K562 (cell line): ENCODE results near the gene DNAJB12. TPM values are rescaled to one million over a fixed set of nuclear protein-coding genes. Genes with fewer than 3 reads are reported as not detected.

Source experiments
- CSDE1 ChIP-seq, 2 experiments: fragments of 450-650 bp; IDR thresholded peaks; 2 replicates each; pipeline ENCODE4 v1.6.1; 2016; ENCODE audit warnings: mild to moderate bottlenecking in 1 of 2
- DIDO1 ChIP-seq: fragments of 450-650 bp; IDR thresholded peaks from 2 replicates; pipeline ENCODE4 v1.6.1; 2016; ENCODE audit warnings: low read depth, missing biosample characterization, missing genetic modification characterization
- ELF1 ChIP-seq: fragments of 200-800 bp; sonication (Bioruptor generic); IDR thresholded peaks from 2 replicates; pipeline ENCODE4 v1.6.1; 2016; ENCODE audit warnings: missing genetic modification characterization, missing compliant biosample characterization
- ERF ChIP-seq: fragments of 450-650 bp; formaldehyde crosslinking; IDR thresholded peaks from 2 replicates; pipeline ENCODE4 v1.4.0; 2020; ENCODE audit warnings: mild to moderate bottlenecking, mixed read lengths
- FOSL1 ChIP-seq: fragments of 200-800 bp; sonication (Bioruptor generic); conservative IDR thresholded peaks from 2 replicates; pipeline ENCODE4 v1.6.1; 2016; ENCODE audit warnings: missing genetic modification characterization, missing compliant biosample characterization
- IFI16 ChIP-seq: fragments of 250-450 bp; sonication (Bioruptor Pico); IDR thresholded peaks from 2 replicates; pipeline ENCODE4 v2.1.2; 2022; ENCODE audit warnings: mild to moderate bottlenecking, inconsistent platforms
- POLR2A ChIP-seq: fragments of 450-650 bp; conservative IDR thresholded peaks from 2 replicates; pipeline ENCODE4 v1.6.1; 2016
- PYGO2 ChIP-seq: fragments of 450-650 bp; IDR thresholded peaks from 2 replicates; pipeline ENCODE4 v1.6.1; 2016; ENCODE audit warnings: mild to moderate bottlenecking, missing genetic modification characterization, moderate library complexity, missing compliant biosample characterization
- SNIP1 ChIP-seq: fragments of 450-650 bp; IDR thresholded peaks from 2 replicates; pipeline ENCODE4 v1.7.1; 2017; ENCODE audit warnings: low read depth, mild to moderate bottlenecking
- TAF7 ChIP-seq: fragments of 450-650 bp; IDR thresholded peaks from 2 replicates; pipeline ENCODE4 v1.6.1; 2016; ENCODE audit warnings: missing genetic modification characterization, missing compliant biosample characterization
- ZBTB40 ChIP-seq, 2 experiments: fragments of 450-650 bp in 1 of 2; sonication (generic) in 1 of 2; formaldehyde crosslinking in 1 of 2; IDR thresholded peaks; 2 replicates each; pipeline versions ENCODE4 v1.7.1 to v1.9.0; 2016 to 2022; ENCODE audit warnings: inconsistent platforms in 1 of 2, mild to moderate bottlenecking in 1 of 2, missing genetic modification reagents in 1 of 2
- ZNF23 ChIP-seq: fragments of 250-450 bp; sonication (Bioruptor Pico); IDR thresholded peaks from 2 replicates; pipeline ENCODE4 v1.4.0; 2020; ENCODE audit warnings: mild to moderate bottlenecking
- ZNF696 ChIP-seq: fragments of 250-450 bp; sonication (Bioruptor Pico); conservative IDR thresholded peaks from 2 replicates; pipeline ENCODE4 v1.4.0; 2020; ENCODE audit warnings: mild to moderate bottlenecking, moderate library complexity
- polyA plus RNA-seq, 8 experiments: library from polyadenylated mRNA; depleted of rRNA in 4 of 8; stranded (reverse) in 5 of 8; unstranded in 3 of 8; fragments of >200 nt; fragmentation: Nextera tagmentation in 2 of 8; fragmentation: Illumina TruSeq in 1 of 8; extraction: Ambion mirVana in 2 of 8; extraction: Trizol in 1 of 8; gene quantifications; 2 replicates each; pipeline versions ENCODE4 v1.2.1 to v1.2.3, GENCODE V29; 2011 to 2014; ENCODE audit warnings: inconsistent platforms in 1 of 8, missing spikeins in 1 of 8
- total RNA-seq, 7 experiments: library from RNA; depleted of rRNA in 6 of 7; stranded (reverse); fragments of >200 nt in 6 of 7; fragmentation: Illumina TruSeq in 2 of 7; extraction: Trizol in 2 of 7; gene quantifications; 2 replicates each; pipeline versions ENCODE4 v1.2.1 to v1.2.3, GENCODE V29; 2011 to 2021; ENCODE audit warnings: low replicate concordance in 1 of 7
- TF ChIP-seq, protein P1 (sequence below): fragments of 450-650 bp; conservative IDR thresholded peaks from 2 replicates; pipeline ENCODE4 v1.6.1; 2016; ENCODE audit warnings: missing genetic modification characterization, low read depth, mild to moderate bottlenecking, missing compliant biosample characterization, moderate library complexity
- TF ChIP-seq, protein P2 (sequence below): fragments of 150-350 bp; IDR thresholded peaks from 2 replicates; pipeline ENCODE4 v1.6.1; 2014; ENCODE audit warnings: low read depth, mild to moderate bottlenecking, low read length, borderline replicate concordance

The DNAJB12 gene
- total and polyA plus RNA-seq, 9 of the 15 experiments (the other 6 are each of a cell fraction or from before 2014, with no cell fraction given): 3.5 to 31.5 (median 20.3) TPM

DNA sequence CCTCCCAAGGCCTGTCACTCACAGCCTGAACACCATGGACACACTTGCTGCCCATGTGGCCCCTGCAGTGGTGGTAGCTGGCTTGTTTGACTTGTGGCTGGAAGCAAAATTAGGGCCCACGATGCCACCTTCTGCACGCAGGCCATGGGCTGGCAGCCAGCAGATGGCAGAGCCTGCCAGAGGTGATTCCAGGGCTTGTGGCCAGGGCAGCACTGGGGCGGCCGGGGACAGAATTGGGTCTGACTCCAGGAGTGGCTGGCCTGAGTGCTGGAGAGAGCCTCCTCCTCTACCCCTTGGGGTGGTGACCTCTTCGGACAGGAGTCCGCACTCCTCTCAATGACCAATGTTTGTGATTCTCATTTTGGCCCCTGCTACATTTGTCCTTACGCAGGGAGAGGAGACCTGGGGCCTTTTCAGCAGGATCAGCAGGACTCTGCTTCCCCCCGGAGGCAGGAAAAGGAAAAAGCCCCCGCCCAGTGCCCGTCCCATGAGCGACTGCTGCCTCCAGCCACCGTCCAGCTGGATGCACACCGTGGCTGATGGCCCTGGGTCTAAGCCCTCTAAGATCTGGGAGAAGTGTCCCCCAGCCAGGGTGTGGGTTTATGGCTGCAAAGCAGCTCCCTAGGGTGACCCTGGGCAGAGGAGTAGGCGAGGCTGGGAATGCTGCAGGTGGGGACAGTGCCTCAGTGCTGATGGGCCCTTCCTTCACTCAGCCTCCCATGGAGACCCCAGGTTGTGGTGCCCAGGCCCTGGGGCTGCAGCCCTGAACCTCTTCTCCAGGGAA lies 26.5 kb downstream of the DNAJB12 start (continued):
- no peak for TF ChIP-seq PYGO2 (tag)
- TF ChIP-seq ELF1 (tag): no peak
- TF ChIP-seq TAF7 (tag): no peak
- TF ChIP-seq FOSL1 (tag): no peak
- TF ChIP-seq, protein P1, sequence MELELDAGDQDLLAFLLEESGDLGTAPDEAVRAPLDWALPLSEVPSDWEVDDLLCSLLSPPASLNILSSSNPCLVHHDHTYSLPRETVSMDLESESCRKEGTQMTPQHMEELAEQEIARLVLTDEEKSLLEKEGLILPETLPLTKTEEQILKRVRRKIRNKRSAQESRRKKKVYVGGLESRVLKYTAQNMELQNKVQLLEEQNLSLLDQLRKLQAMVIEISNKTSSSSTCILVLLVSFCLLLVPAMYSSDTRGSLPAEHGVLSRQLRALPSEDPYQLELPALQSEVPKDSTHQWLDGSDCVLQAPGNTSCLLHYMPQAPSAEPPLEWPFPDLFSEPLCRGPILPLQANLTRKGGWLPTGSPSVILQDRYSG (tag): peak; percentile 78
- no peak for TF ChIP-seq ZBTB40 (IDR thresholded peaks at IDR 0.05)
- no peak for TF ChIP-seq ZBTB40 (CRISPR knock-in tag; IDR thresholded peaks at IDR 0.05)
- TF ChIP-seq ERF (CRISPR knock-in tag): peak; percentile 76
- TF ChIP-seq SNIP1: no peak
- TF ChIP-seq POLR2A: no peak
- TF ChIP-seq, protein P2, sequence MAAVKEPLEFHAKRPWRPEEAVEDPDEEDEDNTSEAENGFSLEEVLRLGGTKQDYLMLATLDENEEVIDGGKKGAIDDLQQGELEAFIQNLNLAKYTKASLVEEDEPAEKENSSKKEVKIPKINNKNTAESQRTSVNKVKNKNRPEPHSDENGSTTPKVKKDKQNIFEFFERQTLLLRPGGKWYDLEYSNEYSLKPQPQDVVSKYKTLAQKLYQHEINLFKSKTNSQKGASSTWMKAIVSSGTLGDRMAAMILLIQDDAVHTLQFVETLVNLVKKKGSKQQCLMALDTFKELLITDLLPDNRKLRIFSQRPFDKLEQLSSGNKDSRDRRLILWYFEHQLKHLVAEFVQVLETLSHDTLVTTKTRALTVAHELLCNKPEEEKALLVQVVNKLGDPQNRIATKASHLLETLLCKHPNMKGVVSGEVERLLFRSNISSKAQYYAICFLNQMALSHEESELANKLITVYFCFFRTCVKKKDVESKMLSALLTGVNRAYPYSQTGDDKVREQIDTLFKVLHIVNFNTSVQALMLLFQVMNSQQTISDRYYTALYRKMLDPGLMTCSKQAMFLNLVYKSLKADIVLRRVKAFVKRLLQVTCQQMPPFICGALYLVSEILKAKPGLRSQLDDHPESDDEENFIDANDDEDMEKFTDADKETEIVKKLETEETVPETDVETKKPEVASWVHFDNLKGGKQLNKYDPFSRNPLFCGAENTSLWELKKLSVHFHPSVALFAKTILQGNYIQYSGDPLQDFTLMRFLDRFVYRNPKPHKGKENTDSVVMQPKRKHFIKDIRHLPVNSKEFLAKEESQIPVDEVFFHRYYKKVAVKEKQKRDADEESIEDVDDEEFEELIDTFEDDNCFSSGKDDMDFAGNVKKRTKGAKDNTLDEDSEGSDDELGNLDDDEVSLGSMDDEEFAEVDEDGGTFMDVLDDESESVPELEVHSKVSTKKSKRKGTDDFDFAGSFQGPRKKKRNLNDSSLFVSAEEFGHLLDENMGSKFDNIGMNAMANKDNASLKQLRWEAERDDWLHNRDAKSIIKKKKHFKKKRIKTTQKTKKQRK: no peak
- TF ChIP-seq ZNF696 (CRISPR knock-in tag): no peak
- TF ChIP-seq IFI16: no peak
- TF ChIP-seq DIDO1: no peak
- no peak for TF ChIP-seq CSDE1 (IDR thresholded peaks at IDR 0.05)
- TF ChIP-seq ZNF23: no peak
